NT2/D1 (cell line): ENCODE results near the gene ADIPOQ.
"Not testable (repeated sequence)": the region's sequence is repeated elsewhere in the genome, so short reads cannot be mapped to it uniquely, and the experiment has no call there.

Source experiments
- DNase-seq: peaks from one replicate; pipeline ENCODE4 v3.0.0-alpha.2; 2011; ENCODE audit warnings: low read depth, low spot score
- H3K27me3 ChIP-seq: 2 replicates; pipeline ENCODE4 v1.6.0; 2011; ENCODE audit warnings: mild to moderate bottlenecking; ENCODE audit not compliant: insufficient read length, insufficient read depth
- H3K36me3 ChIP-seq: 2 replicates; pipeline ENCODE4 v1.6.1; 2011; ENCODE audit warnings: mild to moderate bottlenecking, low read length, mixed read lengths; ENCODE audit not compliant: insufficient read depth, insufficient read length
- H3K4me1 ChIP-seq: 2 replicates; pipeline ENCODE4 v1.5.1; 2011; ENCODE audit not compliant: insufficient read depth, insufficient read length
- H3K4me3 ChIP-seq: 2 replicates; pipeline ENCODE4 v1.5.1; 2011; ENCODE audit warnings: low read depth; ENCODE audit not compliant: insufficient read length
- H3K9ac ChIP-seq: 2 replicates; pipeline ENCODE4 v1.6.0; 2011; ENCODE audit warnings: low read depth; ENCODE audit not compliant: insufficient read length
- H3K9me3 ChIP-seq: 2 replicates; pipeline ENCODE4 v1.5.1; 2011; ENCODE audit warnings: mild to moderate bottlenecking, low read length; ENCODE audit not compliant: insufficient read depth
- SUZ12 ChIP-seq: IDR thresholded peaks from 2 replicates; pipeline ENCODE4 v1.6.1; 2011; ENCODE audit not compliant: insufficient read length, insufficient read depth; ENCODE audit errors: extremely low read depth
- YY1 ChIP-seq: IDR thresholded peaks from 2 replicates; pipeline ENCODE4 v1.6.1; 2011; ENCODE audit not compliant: insufficient read length, insufficient read depth
- ZNF274 ChIP-seq: IDR thresholded peaks from 2 replicates; pipeline ENCODE4 v1.6.1; 2011; ENCODE audit warnings: mild to moderate bottlenecking, low read depth, low read length

ADIPOQ gene

GRCh38 chr3:186842426-186843038, at the start of gene ADIPOQ:
ADIPOQ (plus strand) TSS chr3:186842710; CDS start chr3:186853059, 10,349 bp downstream.
- H3K9ac ChIP-seq, result no peak within 1 kb of the TSS
- H3K36me3 ChIP-seq, result no peaks in the 10 kb centered on the region
- no peak for TF ChIP-seq SUZ12
- no peak for TF ChIP-seq ZNF274
- TF ChIP-seq YY1, result no peak
- H3K4me1 ChIP-seq, result no peaks in the 10 kb centered on the region
- H3K4me3 ChIP-seq, result no peak within 1 kb of the TSS
- H3K27me3 ChIP-seq, result no peaks in the 10 kb centered on the region
- H3K9me3 ChIP-seq, result no peaks in the 10 kb centered on the region
- no peak for DNase-seq

- TF ChIP-seq SUZ12 (no peak), ZNF274 (no peak), YY1 (no peak)
- peaks cover 94% of the 10 kb centered on the region for H3K36me3 ChIP-seq
These were observed 44.2 kb upstream of the ADIPOQ start for GRCh38 chr3:186798239-186798874.

GRCh38 chr3:186800285-186800684, 42.2 kb upstream of the ADIPOQ start:
- no peak for DNase-seq
- Histone ChIP-seq H3K9ac (no peak overlapping the region), H3K4me3 (no peak overlapping the region), H3K27me3 (no peaks in the 10 kb centered on the region), H3K4me1 (peaks cover 2% of the 10 kb centered on the region), H3K36me3 (peaks cover 95% of the 10 kb centered on the region), H3K9me3 (no peaks in the 10 kb centered on the region)
- TF ChIP-seq ZNF274 (no peak), YY1 (no peak), SUZ12 (no peak)

More at GRCh38 chr3:186798239-186798874, 44.2 kb upstream of the ADIPOQ start:
- H3K27me3 ChIP-seq, result no peaks in the 10 kb centered on the region
- DNase-seq, result no peak
- no peak overlapping the region for H3K9ac ChIP-seq
- H3K4me3 ChIP-seq, result no peak overlapping the region
- H3K9me3 ChIP-seq, result no peaks in the 10 kb centered on the region
- no peaks in the 10 kb centered on the region for H3K4me1 ChIP-seq

- peaks cover 74% of the 10 kb centered on the region for H3K36me3 ChIP-seq
- TF ChIP-seq SUZ12 (no peak), YY1 (no peak), ZNF274 (no peak)
These were observed 39.8 kb upstream of the ADIPOQ start for GRCh38 chr3:186802701-186803100.

GRCh38 chr3:186803447-186803846, 39.1 kb upstream of the ADIPOQ start:
- peaks cover 67% of the 10 kb centered on the region for H3K36me3 ChIP-seq
- not testable (repeated sequence) for H3K4me1 ChIP-seq, H3K27me3 ChIP-seq, DNase-seq, H3K4me3 ChIP-seq, H3K9me3 ChIP-seq, H3K9ac ChIP-seq

More at GRCh38 chr3:186802701-186803100, 39.8 kb upstream of the ADIPOQ start:
- no peak overlapping the region for H3K9ac ChIP-seq
- no peak for DNase-seq
- no peaks in the 10 kb centered on the region for H3K9me3 ChIP-seq
- peaks cover 2% of the 10 kb centered on the region for H3K4me1 ChIP-seq
- H3K27me3 ChIP-seq, result no peaks in the 10 kb centered on the region
- no peak overlapping the region for H3K4me3 ChIP-seq

GRCh38 chr3:186806089-186807055, 36.1 kb upstream of the ADIPOQ start, which contains the start of gene RFC4:
RFC4 (minus strand) TSS chr3:186806482; CDS start chr3:186804713, 1,769 bp downstream.
- Histone ChIP-seq H3K27me3 (no peaks in the 10 kb centered on the region), H3K9ac (peak within 1 kb of the TSS; percentile 99), H3K9me3 (no peaks in the 10 kb centered on the region; the same call in 1 of the 2 replicates), H3K4me3 (peak within 1 kb of the TSS; percentile 95), H3K36me3 (peaks cover 38% of the 10 kb centered on the region), H3K4me1 (peaks cover 2% of the 10 kb centered on the region)
- no peak for DNase-seq
- TF ChIP-seq SUZ12 (no peak), YY1 (no peak), ZNF274 (no peak)
